ENCODE data around the gene ADGRA3. TPM values are rescaled to one million over a fixed set of nuclear protein-coding genes. Genes with fewer than 3 reads are reported as not detected.
A peak's percentile ranks its signal among the peaks of the same experiment; 100 is the strongest.

Gene ADGRA3
- total RNA-seq, 1 experiment from 2014 or later: 40.5 TPM

- TF ChIP-seq ETV6 (CRISPR knock-in tag; IDR thresholded peaks at IDR 0.05) (no peak; the same call in 1 of the 2 replicates), ERG (CRISPR knock-in tag; IDR thresholded peaks at IDR 0.05) (no peak), SP1 (CRISPR knock-in tag; conservative IDR thresholded peaks at IDR 0.05) (no peak), JAZF1 (CRISPR knock-in tag; IDR thresholded peaks at IDR 0.05) (no peak), NR3C1 (CRISPR knock-in tag; conservative IDR thresholded peaks at IDR 0.05; ENCODE audit: low read depth) (no peak), ZNF138 (CRISPR knock-in tag; conservative IDR thresholded peaks at IDR 0.05) (no peak), ZNF219 (CRISPR knock-in tag; IDR thresholded peaks at IDR 0.05; ENCODE audit: borderline replicate concordance) (no peak), OVOL2 (CRISPR knock-in tag; IDR thresholded peaks at IDR 0.05; ENCODE audit: borderline replicate concordance) (no peak), CREB1 (CRISPR knock-in tag; IDR thresholded peaks at IDR 0.05) (no peak), KAT7 (CRISPR knock-in tag; IDR thresholded peaks at IDR 0.05; ENCODE audit: borderline replicate concordance) (no peak), AR (CRISPR knock-in tag; IDR thresholded peaks at IDR 0.05) (no peak), NR1H2 (CRISPR knock-in tag; IDR thresholded peaks at IDR 0.05) (0 out of 2 replicates have a peak, but pooled peaks have one; percentile 16), ZNF532 (CRISPR knock-in tag; IDR thresholded peaks at IDR 0.05; ENCODE audit: borderline replicate concordance) (no peak), HMGXB4 (CRISPR knock-in tag; IDR thresholded peaks at IDR 0.05) (no peak), SOX15 (CRISPR knock-in tag; IDR thresholded peaks at IDR 0.05) (no peak), ZNF416 (CRISPR knock-in tag; IDR thresholded peaks at IDR 0.05) (no peak), CBFB (CRISPR knock-in tag; IDR thresholded peaks at IDR 0.05; ENCODE audit: low read depth) (no peak), PRRX2 (CRISPR knock-in tag; IDR thresholded peaks at IDR 0.05) (0 out of 2 replicates have a peak, but pooled peaks have one; percentile 29), MAX (CRISPR knock-in tag; IDR thresholded peaks at IDR 0.05) (peak; percentile 87), PREB (CRISPR knock-in tag; IDR thresholded peaks at IDR 0.05; ENCODE audit: borderline replicate concordance) (no peak), SMAD4 (CRISPR knock-in tag; IDR thresholded peaks at IDR 0.05) (0 out of 2 replicates have a peak, but pooled peaks have one; percentile 15), ATF1 (CRISPR knock-in tag; IDR thresholded peaks at IDR 0.05) (no peak), GRHL2 (CRISPR knock-in tag; IDR thresholded peaks at IDR 0.05; ENCODE audit: insufficient replicate concordance, severe bottlenecking) (no peak), MLX (CRISPR knock-in tag; IDR thresholded peaks at IDR 0.05) (no peak), USF1 (CRISPR knock-in tag; IDR thresholded peaks at IDR 0.05) (peak; percentile 54; the same call in 1 of the 2 replicates), RELA (CRISPR knock-in tag; IDR thresholded peaks at IDR 0.05; ENCODE audit: borderline replicate concordance) (no peak)
These were observed 550 bp downstream of the ADGRA3 start (continued) for GRCh38 chr4:22515145-22515887.
